ENCODE results near the gene PRKCZ.

PRKCZ gene

GRCh38 chr1:2160451-2161300 is 110.5 kb downstream of the PRKCZ start:
- peak; percentile 35 for ATAC-seq
- Mint-ChIP-seq H3K27me3 (no peaks in the 10 kb centered on the region), H3K4me3 (no peak overlapping the region), H3K27ac (peak overlapping the region in 1 of 2 donors; percentile 60), H3K4me1 (peaks cover 33% of the 10 kb centered on the region), H3K9me3 (peaks cover 0 to 1% of the 10 kb centered on the region in 2 donors)
- DNase-seq, result no peak

GRCh38 chr1:2163205-2163604 is 113.0 kb downstream of the PRKCZ start:
- no peak for DNase-seq
- H3K27me3 Mint-ChIP-seq, result no peaks in the 10 kb centered on the region
- H3K4me1 Mint-ChIP-seq, result peaks cover 33% of the 10 kb centered on the region
- no peaks in the 10 kb centered on the region for H3K9me3 Mint-ChIP-seq
- ATAC-seq, result no peak
- no peak overlapping the region for H3K27ac Mint-ChIP-seq
- H3K4me3 Mint-ChIP-seq, result no peak overlapping the region

DNA sequence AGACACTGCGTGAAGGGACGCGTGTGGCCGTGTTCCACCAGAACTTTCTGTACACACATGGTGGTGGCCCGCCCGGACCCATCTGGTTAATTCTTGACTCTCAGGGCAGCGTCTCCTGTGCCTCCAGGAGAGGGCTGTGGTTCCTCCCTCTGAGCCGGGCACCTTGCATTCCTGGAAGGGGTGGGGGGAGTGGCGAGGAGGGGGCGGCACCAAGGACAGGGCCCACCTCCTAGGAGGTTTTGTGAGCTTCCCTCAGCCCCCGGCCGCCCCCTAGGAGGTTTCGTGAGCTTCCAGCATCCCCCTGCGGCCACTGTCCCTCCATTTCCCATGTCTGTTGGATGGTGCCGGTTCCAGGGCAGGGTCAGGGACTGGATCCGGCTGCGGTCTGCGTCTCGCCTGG is 115.4 kb downstream of the PRKCZ start:
- H3K27ac Mint-ChIP-seq, result no peak overlapping the region
- no peak for ATAC-seq
- H3K4me1 Mint-ChIP-seq, result peaks cover 27% of the 10 kb centered on the region
- no peak for DNase-seq
- no peak overlapping the region for H3K4me3 Mint-ChIP-seq
- H3K27me3 Mint-ChIP-seq, result no peaks in the 10 kb centered on the region
- H3K9me3 Mint-ChIP-seq, result no peaks in the 10 kb centered on the region

DNA sequence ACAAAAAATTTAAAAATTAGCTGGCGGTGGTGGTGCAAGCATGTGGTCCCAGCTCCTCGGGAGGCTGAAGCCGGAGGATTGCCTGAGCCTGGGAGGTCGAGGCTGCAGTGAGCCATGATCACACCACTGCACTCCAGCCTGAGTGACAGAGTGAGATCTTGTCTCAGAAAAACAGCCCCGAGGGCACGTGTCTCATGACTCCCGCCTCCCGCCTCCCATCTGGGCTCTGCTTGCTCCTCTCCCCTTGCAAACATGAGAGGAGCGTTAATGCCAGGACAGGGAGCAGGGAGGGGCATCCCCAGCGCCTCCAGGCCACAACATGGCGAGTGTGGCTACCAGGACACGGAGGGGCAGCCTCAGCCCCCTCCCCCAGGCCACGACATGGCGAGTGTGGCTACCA is 116.0 kb downstream of the PRKCZ start:
- Mint-ChIP-seq H3K27me3 (no peaks in the 10 kb centered on the region), H3K4me3 (no peak overlapping the region), H3K9me3 (no peaks in the 10 kb centered on the region), H3K27ac (no peak overlapping the region), H3K4me1 (peaks cover 21% of the 10 kb centered on the region)
- ATAC-seq (no peak), DNase-seq (no peak)

DNA sequence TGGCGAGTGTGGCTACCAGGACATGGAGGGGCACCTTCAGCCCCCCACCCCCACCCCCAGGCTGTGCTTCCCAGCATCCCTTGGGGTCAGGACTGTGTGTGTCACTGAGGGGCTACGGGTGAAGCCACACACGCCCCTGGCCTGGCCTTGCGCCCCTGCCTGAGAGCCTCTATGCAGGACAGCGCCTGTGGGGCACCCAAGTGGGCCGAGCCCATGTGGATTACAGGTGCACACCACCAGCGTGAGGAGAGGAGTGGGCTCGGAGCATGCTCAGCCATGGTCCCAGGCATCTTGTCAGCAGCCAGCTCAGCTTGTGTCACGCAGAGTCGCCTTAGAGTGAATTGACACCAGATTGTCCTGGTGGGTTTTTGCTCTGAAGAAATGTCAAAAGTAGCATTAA is 116.5 kb downstream of the PRKCZ start:
- DNase-seq (no peak), ATAC-seq (no peak)
- Mint-ChIP-seq H3K27me3 (no peaks in the 10 kb centered on the region), H3K9me3 (no peaks in the 10 kb centered on the region), H3K4me1 (peaks cover 16% of the 10 kb centered on the region), H3K4me3 (no peak overlapping the region), H3K27ac (no peak overlapping the region)

DNA sequence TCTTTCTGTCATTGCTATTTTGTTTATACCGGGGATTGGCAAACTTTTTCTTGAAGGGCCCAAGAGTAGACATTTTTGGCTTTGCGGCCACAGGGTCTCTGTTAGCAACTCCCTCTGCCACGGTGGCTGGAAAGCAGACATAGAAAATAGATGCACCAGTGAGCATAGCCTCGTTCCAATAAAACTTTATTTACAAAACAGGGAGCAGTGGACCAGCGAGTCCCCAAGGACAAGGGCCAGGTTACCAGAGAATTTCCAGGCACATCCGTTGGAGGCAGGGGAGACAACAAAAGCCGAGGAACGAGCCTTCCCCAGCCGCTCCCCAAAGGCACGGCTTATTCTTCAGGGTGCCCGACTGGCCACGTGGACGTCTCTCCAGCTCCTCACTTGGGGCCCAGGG is 117.9 kb downstream of the PRKCZ start:
- Mint-ChIP-seq H3K27ac (no peak overlapping the region), H3K27me3 (no peaks in the 10 kb centered on the region), H3K9me3 (no peaks in the 10 kb centered on the region), H3K4me3 (no peak overlapping the region), H3K4me1 (peaks cover 2% of the 10 kb centered on the region)
- DNase-seq (no peak), ATAC-seq (no peak)

GRCh38 chr1:2168535-2168934 is 118.3 kb downstream of the PRKCZ start:
- DNase-seq (no peak), ATAC-seq (no peak)
- H3K4me3 Mint-ChIP-seq, result no peak overlapping the region
- H3K9me3 Mint-ChIP-seq, result no peaks in the 10 kb centered on the region
- peak overlapping the region in 1 of 2 donors; percentile 74 for H3K27ac Mint-ChIP-seq
- no peaks in the 10 kb centered on the region for H3K27me3 Mint-ChIP-seq
- H3K4me1 Mint-ChIP-seq, result no peaks in the 10 kb centered on the region

DNA sequence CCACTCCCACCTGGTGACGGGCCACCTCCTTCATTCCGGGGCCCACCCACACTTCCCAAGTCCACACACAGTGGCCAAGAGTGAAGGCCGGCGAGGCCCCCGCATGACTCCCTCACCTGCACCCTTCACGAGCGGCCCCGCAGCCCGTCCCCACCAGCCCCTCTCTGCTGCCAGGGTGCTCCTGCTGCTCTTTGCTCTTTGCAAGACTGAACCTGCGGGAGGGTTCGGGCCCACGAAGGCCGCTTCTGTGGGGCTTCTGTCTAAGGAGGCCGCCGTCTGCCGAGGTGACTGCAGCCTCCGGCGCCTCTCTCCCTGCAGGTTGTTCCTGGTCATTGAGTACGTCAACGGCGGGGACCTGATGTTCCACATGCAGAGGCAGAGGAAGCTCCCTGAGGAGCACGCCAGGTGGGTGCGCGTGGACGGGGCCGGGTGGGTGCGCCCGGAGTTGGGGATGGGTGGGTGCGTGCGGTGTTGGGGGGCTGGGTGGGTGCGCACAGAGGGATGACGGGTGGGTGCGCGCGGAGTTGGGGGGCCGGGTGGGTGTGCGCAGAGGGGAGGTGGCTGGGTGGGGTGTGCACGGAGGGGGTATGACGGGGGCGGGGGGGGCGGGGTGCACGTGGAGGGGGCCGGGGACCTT is 119.1 kb downstream of the PRKCZ start:
- no peak overlapping the region for H3K4me3 Mint-ChIP-seq
- DNase-seq (no peak), ATAC-seq (peak; percentile 75)
- H3K27ac Mint-ChIP-seq, result no peak overlapping the region
- peaks cover 6% of the 10 kb centered on the region for H3K4me1 Mint-ChIP-seq
- H3K27me3 Mint-ChIP-seq, result no peaks in the 10 kb centered on the region
- no peaks in the 10 kb centered on the region for H3K9me3 Mint-ChIP-seq

- H3K4me1 Mint-ChIP-seq, result peaks cover 11% of the 10 kb centered on the region
- no peaks in the 10 kb centered on the region for H3K27me3 Mint-ChIP-seq
- ATAC-seq (no peak), DNase-seq (no peak)
- no peaks in the 10 kb centered on the region for H3K9me3 Mint-ChIP-seq
- no peak overlapping the region for H3K4me3 Mint-ChIP-seq
- H3K27ac Mint-ChIP-seq, result no peak overlapping the region
Measured at GRCh38 chr1:2170211-2170610, 120.0 kb downstream of the PRKCZ start.

DNA sequence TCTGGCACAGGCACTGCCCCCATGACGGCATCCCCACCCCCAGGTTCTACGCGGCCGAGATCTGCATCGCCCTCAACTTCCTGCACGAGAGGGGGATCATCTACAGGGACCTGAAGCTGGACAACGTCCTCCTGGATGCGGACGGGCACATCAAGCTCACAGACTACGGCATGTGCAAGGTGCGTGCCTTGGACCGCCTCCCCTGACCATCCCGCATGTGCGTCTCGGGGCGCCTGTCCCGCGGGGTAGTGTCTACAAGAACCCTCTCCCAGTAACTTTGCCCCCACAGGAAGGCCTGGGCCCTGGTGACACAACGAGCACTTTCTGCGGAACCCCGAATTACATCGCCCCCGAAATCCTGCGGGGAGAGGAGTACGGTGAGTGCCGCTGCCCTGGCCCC is 121.8 kb downstream of the PRKCZ start:
- H3K4me1 Mint-ChIP-seq, result peaks cover 15% of the 10 kb centered on the region
- DNase-seq (no peak), ATAC-seq (no peak)
- no peak overlapping the region for H3K27ac Mint-ChIP-seq
- H3K27me3 Mint-ChIP-seq, result no peaks in the 10 kb centered on the region
- no peaks in the 10 kb centered on the region for H3K9me3 Mint-ChIP-seq
- H3K4me3 Mint-ChIP-seq, result no peak overlapping the region

GRCh38 chr1:2172551-2173146 is 122.4 kb downstream of the PRKCZ start:
- no peak for ATAC-seq
- peak overlapping the region in 1 of 2 donors; percentile 74 for H3K27ac Mint-ChIP-seq

DNA sequence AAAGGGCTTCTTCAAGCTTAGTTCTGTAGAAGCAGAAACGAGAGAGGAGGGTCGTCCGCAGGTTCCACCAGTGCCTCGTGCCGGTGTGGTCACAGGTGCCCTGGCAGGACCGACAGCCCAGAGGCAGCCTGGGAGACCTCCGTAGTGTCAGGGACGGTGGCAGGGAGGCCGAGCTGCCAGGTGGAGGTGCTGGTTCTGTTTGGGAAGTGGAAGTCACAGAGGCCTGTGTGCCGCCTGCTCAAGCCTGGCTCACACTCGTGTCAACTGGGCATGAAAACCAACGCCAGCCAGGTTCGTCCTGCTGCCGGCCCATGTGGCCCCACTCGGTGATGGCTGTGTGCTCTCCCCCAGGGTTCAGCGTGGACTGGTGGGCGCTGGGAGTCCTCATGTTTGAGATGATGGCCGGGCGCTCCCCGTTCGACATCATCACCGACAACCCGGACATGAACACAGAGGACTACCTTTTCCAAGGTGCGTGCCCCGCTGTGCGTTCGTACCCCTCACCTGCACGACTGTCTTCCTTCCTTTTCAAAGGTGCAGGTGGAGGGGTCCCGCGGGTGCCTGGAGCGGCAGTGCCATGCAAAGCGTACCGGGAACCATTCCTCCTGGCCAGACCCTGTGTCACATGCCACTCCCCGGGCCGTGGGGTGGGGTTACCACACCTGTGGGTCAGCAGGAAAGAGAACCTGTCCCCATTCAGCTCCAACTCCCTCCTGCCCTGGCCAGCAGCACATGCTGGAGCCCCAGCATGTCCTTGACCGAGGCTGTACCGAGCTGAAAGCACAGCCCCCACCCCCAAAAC is 123.5 kb downstream of the PRKCZ start:
- DNase-seq, result no peak
- Mint-ChIP-seq H3K4me1 (peaks cover 15% of the 10 kb centered on the region), H3K27ac (no peak overlapping the region), H3K9me3 (no peaks in the 10 kb centered on the region), H3K4me3 (no peak overlapping the region), H3K27me3 (no peaks in the 10 kb centered on the region)
- no peak for ATAC-seq

More at GRCh38 chr1:2172551-2173146, 122.4 kb downstream of the PRKCZ start:
- Mint-ChIP-seq H3K27me3 (no peaks in the 10 kb centered on the region), H3K4me3 (no peak overlapping the region), H3K4me1 (peaks cover 15% of the 10 kb centered on the region), H3K9me3 (no peaks in the 10 kb centered on the region)
- no peak for DNase-seq

GRCh38 chr1:2174348-2175054 is 124.3 kb downstream of the PRKCZ start:
- no peaks in the 10 kb centered on the region for H3K9me3 Mint-ChIP-seq
- no peak overlapping the region for H3K27ac Mint-ChIP-seq
- H3K4me3 Mint-ChIP-seq, result peak overlapping the region in 1 of 2 donors; percentile 39
- peaks cover 17% of the 10 kb centered on the region for H3K4me1 Mint-ChIP-seq
- DNase-seq (peak in 1 of 2 donors; percentile 37), ATAC-seq (no peak)
- H3K27me3 Mint-ChIP-seq, result no peaks in the 10 kb centered on the region

GRCh38 chr1:2175055-2175414 is 124.8 kb downstream of the PRKCZ start:
- Mint-ChIP-seq H3K4me1 (peaks cover 20% of the 10 kb centered on the region), H3K27me3 (no peaks in the 10 kb centered on the region), H3K4me3 (no peak overlapping the region), H3K9me3 (no peaks in the 10 kb centered on the region), H3K27ac (no peak overlapping the region)
- no peak for DNase-seq
- ATAC-seq, result no peak

All from stimulated activated naive CD8-positive, alpha-beta T cell treated with anti-CD3 and anti-CD28 coated beads, Interleukin-15, amount 100 ng/mL, for 72 hours (primary cell).